Muscle of leg (tissue), 11 donors: ENCODE results near the gene HMGB1. TPM values are rescaled to one million over a fixed set of nuclear protein-coding genes. Genes with fewer than 3 reads are reported as not detected.

ENCODE experiments used
- DNase-seq: peaks from one replicate; pipeline ENCODE4 v3.0.0; 2013
- H3K27ac ChIP-seq: one replicate; pipeline ENCODE4 v1.5.1; 2013; ENCODE audit warnings: mild to moderate bottlenecking, low read length, control low read depth
- H3K27me3 ChIP-seq: one replicate; pipeline ENCODE4 v1.6.1; 2013; ENCODE audit warnings: low read length; ENCODE audit not compliant: control insufficient read depth, insufficient read depth
- H3K36me3 ChIP-seq: one replicate; pipeline ENCODE4 v1.6.1; 2013; ENCODE audit warnings: low read length; ENCODE audit not compliant: control insufficient read depth, insufficient read depth
- H3K4me1 ChIP-seq: one replicate; pipeline ENCODE4 v1.6.1; 2013; ENCODE audit warnings: low read length; ENCODE audit not compliant: control insufficient read depth, insufficient read depth
- H3K4me3 ChIP-seq: one replicate; pipeline ENCODE4 v1.5.1; 2013; ENCODE audit warnings: low read length, control low read depth
- H3K9me3 ChIP-seq: replicated peaks from 2 replicates; pipeline ENCODE4 v1.6.1; 2013; ENCODE audit warnings: low read depth, low read length; ENCODE audit not compliant: control insufficient read depth
- WGBS: methylation state at CpG from one replicate; pipeline ENCODE4 v1.1.5; 2013; ENCODE audit warnings: missing lambda C conversion rate; ENCODE audit not compliant: insufficient coverage; 5-methylcytosine and 5-hydroxymethylcytosine counted together
- polyA plus RNA-seq, 8 donors: library from polyadenylated mRNA; unstranded; fragments of 120-200 nt; gene quantifications; one replicate each; pipeline versions ENCODE4 v1.2.1 to v1.2.3, GENCODE V29; 2013; ENCODE audit warnings: inconsistent platforms in 1 of 8, low replicate concordance in 1 of 8; ENCODE audit not compliant: insufficient read length in 8 of 8, insufficient read depth in 1 of 8
- total RNA-seq: library from RNA; stranded (reverse); fragments of 120-200 nt; gene quantifications from one replicate; pipeline ENCODE4 v1.2.4, GENCODE V29; 2013

The HMGB1 gene
- total and polyA plus RNA-seq, 9 donors: 362 to 601 (median 490) TPM

DNA sequence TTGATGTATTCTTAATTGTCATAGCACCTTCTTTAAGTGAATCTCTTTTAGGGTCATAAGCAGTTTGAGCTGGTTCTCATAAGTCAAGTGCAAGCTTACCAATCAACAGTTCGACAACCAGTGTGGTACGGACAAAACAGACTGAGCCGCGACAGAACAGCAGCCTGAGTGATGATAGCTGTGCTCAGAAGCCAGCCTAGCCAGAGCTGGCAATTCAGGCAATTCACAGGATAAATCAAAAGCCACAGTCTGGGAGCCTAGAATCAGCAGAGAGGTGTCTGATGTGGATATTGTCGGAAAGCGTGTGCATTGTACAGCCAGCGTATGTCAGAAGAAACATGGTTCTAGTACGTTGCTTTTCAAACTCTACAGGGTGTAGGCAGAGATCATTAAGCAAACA lies 28.6 kb downstream of the HMGB1 start:
- no peaks in the 10 kb centered on the region for H3K36me3 ChIP-seq
- H3K9me3 ChIP-seq: no peaks in the 10 kb centered on the region
- no peak for DNase-seq
- H3K27ac ChIP-seq: no peak overlapping the region
- no peaks in the 10 kb centered on the region for H3K4me1 ChIP-seq
- H3K27me3 ChIP-seq: no peaks in the 10 kb centered on the region
- no peak overlapping the region for H3K4me3 ChIP-seq
- 81% methylated on average over 8 of the region's 8 CpGs for WGBS

DNA sequence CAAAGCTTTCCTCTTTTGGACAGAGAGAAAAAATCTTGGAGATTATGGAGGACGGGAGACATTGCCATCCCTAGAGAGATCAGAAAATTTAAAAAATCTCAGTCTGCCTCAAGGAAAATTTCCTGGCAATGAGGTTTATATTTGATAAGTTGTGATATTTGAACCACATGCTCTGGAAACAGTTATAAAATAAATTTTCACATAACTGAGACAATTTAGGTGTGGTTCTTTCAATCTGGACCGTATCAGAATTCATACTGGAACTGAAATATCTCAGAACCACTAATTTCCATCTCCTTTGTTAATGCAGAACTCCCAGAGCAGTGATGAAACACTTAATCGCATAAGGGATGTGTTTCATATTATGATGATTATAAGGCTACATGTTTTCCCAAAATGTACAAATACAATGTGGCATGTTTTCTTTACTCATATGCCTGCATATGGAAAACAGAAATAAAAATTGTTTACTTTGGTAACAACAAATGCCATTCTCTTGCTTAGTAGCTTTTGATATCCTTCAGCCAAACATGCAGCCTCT lies 29.8 kb downstream of the HMGB1 start:
- H3K9me3 ChIP-seq: no peaks in the 10 kb centered on the region
- no peaks in the 10 kb centered on the region for H3K4me1 ChIP-seq
- no peaks in the 10 kb centered on the region for H3K27me3 ChIP-seq
- DNase-seq: peak; percentile 22
- no peaks in the 10 kb centered on the region for H3K36me3 ChIP-seq
- H3K27ac ChIP-seq: no peak overlapping the region
- no CpG with 5 or more reads among the region's 3 CpGs for WGBS
- H3K4me3 ChIP-seq: no peak overlapping the region

DNA sequence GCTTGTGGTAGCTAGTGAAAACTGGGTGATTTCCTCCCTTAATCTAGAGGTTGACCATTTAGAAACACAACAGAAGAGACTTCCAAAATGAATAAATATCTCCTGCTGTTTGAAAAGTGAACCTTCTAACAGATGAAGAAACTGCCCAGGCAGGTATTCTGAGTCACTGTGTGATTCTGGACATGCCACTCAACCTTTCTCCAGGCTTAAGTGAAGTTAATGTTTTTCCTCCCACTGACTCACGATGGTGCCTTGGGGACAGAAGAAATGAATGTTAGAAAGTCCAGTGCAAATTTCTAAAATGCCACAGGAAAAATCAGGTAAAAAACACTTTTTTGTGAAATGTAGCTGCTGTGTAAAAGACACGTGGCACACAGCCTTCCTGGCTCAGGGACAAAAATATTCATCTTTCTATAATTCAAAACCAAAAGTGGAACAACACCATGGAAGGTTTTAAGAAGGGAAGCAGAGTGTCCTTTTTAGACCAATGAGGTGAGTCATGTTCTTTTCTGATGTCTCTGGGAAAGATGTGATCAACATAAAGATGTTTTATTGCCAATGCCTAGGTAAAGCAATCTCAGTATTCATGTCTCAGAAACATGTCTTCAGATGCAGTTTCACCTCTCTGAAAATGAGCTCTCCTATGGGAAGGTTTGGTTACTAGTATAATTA lies 34.3 kb downstream of the HMGB1 start:
- H3K4me3 ChIP-seq: no peak overlapping the region
- no peak overlapping the region for H3K27ac ChIP-seq
- no peaks in the 10 kb centered on the region for H3K27me3 ChIP-seq
- no peaks in the 10 kb centered on the region for H3K4me1 ChIP-seq
- no peak for DNase-seq
- H3K9me3 ChIP-seq: no peaks in the 10 kb centered on the region
- WGBS: no CpG with 5 or more reads among the region's 2 CpGs
- H3K36me3 ChIP-seq: no peaks in the 10 kb centered on the region

- Histone ChIP-seq H3K27ac (no peak overlapping the region), H3K9me3 (no peaks in the 10 kb centered on the region), H3K36me3 (no peaks in the 10 kb centered on the region), H3K4me1 (no peaks in the 10 kb centered on the region), H3K27me3 (no peaks in the 10 kb centered on the region), H3K4me3 (no peak overlapping the region)
- no peak for DNase-seq
- WGBS: 33% methylated on average over 1 of the region's 6 CpGs
Observed at GRCh38 chr13:30429721-30430694, 35.7 kb downstream of the HMGB1 start.

- H3K27ac ChIP-seq: no peak overlapping the region
- no peaks in the 10 kb centered on the region for H3K9me3 ChIP-seq
- WGBS: no CpG with 5 or more reads among the region's 3 CpGs
- DNase-seq: no peak
- no peak overlapping the region for H3K4me3 ChIP-seq
- H3K27me3 ChIP-seq: no peaks in the 10 kb centered on the region
- no peaks in the 10 kb centered on the region for H3K4me1 ChIP-seq
- no peaks in the 10 kb centered on the region for H3K36me3 ChIP-seq
Observed at GRCh38 chr13:30429235-30429634, 36.5 kb downstream of the HMGB1 start.

- Histone ChIP-seq H3K4me1 (peaks cover 11% of the 10 kb centered on the region), H3K27me3 (no peaks in the 10 kb centered on the region), H3K4me3 (no peak overlapping the region), H3K36me3 (no peaks in the 10 kb centered on the region), H3K9me3 (no peaks in the 10 kb centered on the region), H3K27ac (no peak overlapping the region)
- 92% methylated on average over 2 of the region's 3 CpGs for WGBS
- no peak for DNase-seq
Observed at GRCh38 chr13:30423891-30424290, 41.8 kb downstream of the HMGB1 start.

DNA sequence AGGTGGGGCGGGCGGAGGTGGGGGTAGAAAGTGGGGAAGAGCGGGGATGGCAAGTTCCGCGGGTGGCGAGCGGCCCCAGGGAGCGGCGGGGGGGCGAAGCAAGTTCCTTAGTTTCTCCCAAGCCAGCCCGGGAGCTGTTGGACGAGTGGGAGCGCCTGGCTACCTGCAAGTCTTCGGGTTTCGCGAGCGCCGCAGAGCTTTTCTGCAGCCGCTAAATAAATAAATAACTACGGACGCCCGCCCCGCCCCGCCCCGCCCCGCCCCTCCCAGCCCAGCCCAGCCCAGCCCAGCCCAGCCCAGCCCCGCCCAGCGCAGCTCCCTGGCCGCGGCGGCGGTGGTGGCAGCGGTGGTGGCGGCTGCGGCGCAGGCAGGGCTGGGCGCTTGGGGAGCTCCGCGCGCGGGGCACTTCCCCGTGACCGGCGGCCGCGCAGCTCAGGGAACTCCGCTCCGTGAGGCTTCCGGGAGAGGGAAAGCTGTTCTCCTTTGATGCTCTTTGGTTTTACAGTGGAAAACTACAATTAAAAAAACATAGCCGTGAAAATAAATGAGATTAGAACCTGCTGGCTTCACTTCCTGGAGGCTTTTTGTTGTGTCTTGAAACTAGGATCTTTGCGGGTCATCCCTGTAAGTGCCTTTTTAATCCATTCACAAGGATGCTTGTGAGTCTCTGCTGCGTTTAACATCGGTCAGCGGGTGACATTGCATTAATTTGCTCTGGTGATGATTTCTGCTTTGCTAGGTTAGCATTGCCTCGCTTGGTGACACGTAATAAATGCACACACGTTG lies 43.5 kb downstream of the HMGB1 start, which contains the start of gene UBE2L5:
TSS of gene UBE2L5 (plus strand) at position 440 of the 786 bp plus-strand sequence. CDS start 5,498 bp downstream, outside the sequence.
- 2% methylated on average over 25 of the region's 57 CpGs for WGBS
- Histone ChIP-seq H3K4me3 (peak within 1 kb of the TSS; percentile 68), H3K27me3 (no peaks in the 10 kb centered on the region), H3K27ac (peak within 1 kb of the TSS; percentile 98), H3K9me3 (no peaks in the 10 kb centered on the region), H3K36me3 (no peaks in the 10 kb centered on the region), H3K4me1 (peaks cover 11% of the 10 kb centered on the region)
- DNase-seq: peak; percentile 87

GRCh38 chr13:30421093-30422053 lies 44.4 kb downstream of the HMGB1 start:
- 2% methylated on average over 37 of the region's 53 CpGs for WGBS
- H3K27ac ChIP-seq: peak overlapping the region; percentile 98
- H3K4me3 ChIP-seq: peak overlapping the region; percentile 68
- peak; percentile 97 for DNase-seq
- H3K36me3 ChIP-seq: no peaks in the 10 kb centered on the region
- H3K9me3 ChIP-seq: no peaks in the 10 kb centered on the region
- no peaks in the 10 kb centered on the region for H3K27me3 ChIP-seq
- H3K4me1 ChIP-seq: peaks cover 11% of the 10 kb centered on the region
